T-helper 1 cell (primary cell): ENCODE results near the gene BTBD16.

Experiments used
- DNase-seq, 5 donors: peaks; one replicate each; pipeline ENCODE4 v3.0.0-alpha.2; 2012 to 2020

The BTBD16 gene

DNA sequence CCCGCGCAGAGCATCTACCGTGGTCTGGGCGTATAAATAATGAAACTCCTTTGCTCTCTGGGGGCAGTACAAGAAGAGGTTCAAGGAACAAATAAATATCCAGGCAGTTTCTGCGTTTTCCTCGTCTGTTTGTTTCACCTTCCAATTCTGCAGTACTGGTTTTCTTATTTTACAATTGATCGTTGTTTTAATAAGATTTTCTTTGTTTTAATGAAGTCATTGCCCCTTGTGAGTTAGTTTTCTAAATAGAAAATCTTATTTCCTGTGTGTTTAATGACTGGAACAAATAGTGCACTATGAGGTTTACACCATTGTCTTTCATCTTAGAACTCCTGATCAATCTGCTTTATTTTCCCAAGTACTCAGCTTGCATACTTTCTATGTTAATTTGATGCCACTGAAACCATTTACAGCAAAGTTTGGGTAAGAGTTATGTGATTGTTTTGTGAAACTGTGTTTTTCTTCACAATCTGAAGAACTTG, 104.6 kb downstream of the BTBD16 start:
- no peak for DNase-seq

DNA sequence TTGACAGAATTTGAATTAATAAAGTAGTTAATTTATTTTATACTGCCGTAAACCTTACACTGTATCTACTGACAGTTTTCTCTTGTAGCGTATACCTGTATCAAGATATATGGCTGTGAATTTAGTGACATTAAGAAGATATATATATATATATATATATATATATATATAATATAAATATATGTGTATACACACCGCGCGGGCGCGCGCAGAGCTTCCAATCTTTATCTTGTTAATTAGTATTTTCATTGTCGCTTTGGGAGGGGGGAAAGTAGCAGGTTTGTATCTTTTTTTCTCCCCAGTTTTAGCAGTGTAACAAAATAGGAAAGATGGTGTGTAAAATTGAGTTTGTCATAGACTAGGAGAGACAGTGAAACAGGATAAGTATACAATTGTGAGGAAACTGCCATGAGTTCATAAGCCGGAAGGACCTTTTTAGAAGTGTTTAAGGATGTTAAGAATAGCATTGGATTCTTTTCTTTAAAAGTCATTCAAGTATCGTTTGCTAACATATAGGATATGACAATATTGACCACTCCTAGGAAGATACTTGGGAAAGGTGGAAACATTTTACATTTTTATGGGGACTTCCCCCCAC, 105.4 kb downstream of the BTBD16 start:
- DNase-seq, result no peak

DNA sequence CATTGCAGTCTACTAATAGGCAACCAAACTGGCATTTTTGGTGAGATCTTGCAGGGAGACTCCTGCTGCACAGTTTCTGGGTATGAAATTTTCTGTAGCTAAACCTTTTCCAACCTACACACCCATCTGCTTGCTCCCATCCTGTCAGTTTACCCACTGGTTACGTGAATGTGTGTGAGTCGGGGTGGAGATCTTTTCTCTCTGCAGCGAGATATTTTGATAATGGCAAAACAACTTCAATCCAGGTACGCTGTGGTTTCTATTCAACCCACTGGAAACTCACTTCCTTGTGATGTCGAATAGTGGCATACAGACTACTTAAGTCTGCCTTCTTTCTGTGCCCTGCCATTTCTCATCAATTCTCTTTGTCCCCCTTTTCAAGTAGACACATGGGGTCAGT, 107.9 kb downstream of the BTBD16 start:
- no peak for DNase-seq

DNA sequence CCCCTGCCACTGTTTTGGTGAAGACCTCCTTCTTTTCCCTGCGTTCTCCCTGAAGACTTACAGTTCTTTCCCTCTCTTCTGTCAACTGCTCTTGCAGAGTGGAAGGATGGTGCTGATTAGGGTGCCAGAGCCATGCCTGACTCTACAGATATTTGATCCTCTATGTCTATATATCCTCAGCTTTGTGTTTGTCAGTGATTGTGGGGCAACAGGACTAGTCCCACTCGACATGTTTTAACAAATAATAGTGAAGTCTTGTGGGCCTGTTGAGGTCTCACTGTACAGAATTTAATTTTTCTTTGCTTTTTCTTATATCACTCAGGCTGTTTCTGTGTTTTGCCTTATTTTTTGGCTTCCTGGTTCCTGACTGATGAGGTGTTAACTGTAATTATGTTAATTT, 108.4 kb downstream of the BTBD16 start:
- DNase-seq, result no peak

DNA sequence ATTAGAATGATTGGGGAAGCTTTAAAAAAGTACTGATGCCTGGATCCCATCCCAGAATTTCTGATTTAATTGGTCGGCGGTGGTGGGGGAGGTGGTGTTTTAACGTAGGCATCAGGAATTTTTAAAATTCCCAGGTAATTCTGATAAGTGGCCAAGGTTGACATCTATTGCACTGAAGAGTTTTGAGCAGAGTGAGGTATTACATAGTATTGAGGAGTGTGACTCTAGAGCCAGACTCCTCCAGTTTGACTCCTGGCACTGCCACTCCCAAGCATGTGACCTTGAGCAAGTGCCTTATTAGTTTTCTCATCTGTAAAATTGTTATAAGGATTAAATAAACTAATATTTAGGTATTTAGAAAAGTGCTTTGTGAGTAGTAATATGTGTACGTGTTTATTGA, 109.6 kb downstream of the BTBD16 start:
- DNase-seq, result no peak

DNA sequence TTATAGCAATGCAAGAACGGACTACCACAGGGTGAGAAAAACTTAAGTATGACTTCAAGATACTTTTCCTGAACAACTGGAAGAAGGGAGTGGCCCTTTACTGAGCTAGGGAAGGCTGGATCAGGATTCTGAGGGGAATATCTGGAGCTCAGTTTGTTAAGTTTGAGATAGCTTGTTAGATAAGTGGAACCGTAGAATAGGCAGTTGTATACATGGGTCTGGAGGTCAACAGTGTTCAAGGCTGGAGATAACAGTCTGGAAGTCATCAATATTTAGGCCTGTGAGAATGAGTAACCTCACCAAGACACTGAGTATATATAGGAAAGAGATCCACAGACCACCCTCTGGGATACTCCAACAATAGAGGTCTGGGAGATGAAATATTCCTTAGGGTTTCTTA, 110.6 kb downstream of the BTBD16 start:
- DNase-seq, result no peak

DNA sequence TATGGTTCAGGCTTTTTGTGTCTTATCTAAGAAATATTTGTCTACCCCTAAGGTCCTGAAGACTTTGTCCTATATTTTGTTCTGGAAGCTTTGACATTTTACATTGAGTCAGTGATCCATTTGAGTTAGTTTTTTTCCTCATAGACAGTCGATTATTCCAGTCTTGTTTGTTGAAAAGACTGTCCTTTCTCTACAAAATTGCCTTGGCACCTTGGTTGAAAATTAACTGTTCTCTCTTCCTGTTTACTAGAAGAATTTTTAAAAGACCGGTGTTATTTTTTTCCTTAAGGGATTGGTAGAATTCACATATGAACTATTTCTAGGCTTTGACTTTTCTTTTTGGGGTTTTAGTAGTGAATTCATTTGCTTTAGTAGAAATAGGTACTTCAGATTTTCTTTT, 115.4 kb downstream of the BTBD16 start:
- no peak for DNase-seq

DNA sequence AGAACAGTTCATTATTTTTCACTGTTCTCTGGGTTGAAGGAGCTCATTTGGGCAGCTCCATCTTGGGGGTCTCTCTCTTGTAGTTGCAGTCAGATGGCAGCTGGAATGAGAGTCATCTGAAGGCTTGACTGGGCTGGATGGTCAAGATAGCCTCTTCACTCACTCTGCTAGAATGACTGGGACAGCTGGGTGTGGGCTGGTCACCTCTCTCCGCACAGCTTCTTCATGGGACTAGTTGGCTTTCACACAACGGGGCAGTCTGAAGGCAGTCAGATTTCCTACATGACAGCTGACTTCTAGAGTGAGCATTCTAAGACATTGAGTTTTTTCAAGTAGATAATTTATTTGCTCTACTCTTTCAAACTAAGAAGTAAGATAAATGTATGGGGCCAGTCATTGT, 116.5 kb downstream of the BTBD16 start:
- DNase-seq, result no peak
